ENCODE measurements around the gene BTN1A1. TPM values are rescaled to one million over a fixed set of nuclear protein-coding genes. Genes with fewer than 3 reads are reported as not detected.

BTN1A1 gene
- total and polyA plus RNA-seq, 10 of the 15 experiments (the other 5 are each of a cell fraction or from before 2014, with no cell fraction given), result 0.05 to 2.2 (median 0.87) TPM

DNA sequence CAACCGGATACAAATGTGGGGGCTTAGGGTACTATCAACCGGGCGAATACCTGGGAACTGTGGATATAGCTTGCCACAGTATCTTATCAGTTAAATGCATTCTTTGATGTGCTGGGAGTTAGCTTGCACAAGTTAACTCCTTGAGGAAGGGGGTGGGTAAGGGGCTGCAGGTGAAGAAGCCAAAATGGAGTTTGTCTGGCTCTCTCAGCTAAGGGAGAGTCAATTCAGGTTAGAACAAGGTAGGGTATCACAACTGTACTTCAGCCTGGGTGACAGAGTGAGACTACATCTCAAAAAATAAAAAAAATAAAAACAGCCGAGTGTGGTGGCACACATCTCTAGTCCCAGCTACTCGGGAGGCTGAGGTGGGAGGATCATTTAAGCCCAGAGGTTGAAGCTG, 8.5 kb upstream of the BTN1A1 start:
- Histone ChIP-seq H4K20me1 (ENCODE audit: control insufficient read depth, insufficient read depth) (no peaks in the 10 kb centered on the region), H3K4me3 (no peak overlapping the region), H3K79me2 (ENCODE audit: control insufficient read depth, insufficient read depth, low read length) (no peaks in the 10 kb centered on the region), H3K36me3 (ENCODE audit: control insufficient read depth in 2 of 2, insufficient read depth in 2 of 2, low read length in 1 of 2) (no peaks in the 10 kb centered on the region), H3K4me2 (ENCODE audit: control insufficient read depth, insufficient read depth) (no peak overlapping the region), H3K4me1 (ENCODE audit: control insufficient read depth, insufficient read depth, low read length) (no peaks in the 10 kb centered on the region), H3K27me3 (replicated peaks in 1 of 2; ENCODE audit: control insufficient read depth in 2 of 2, insufficient read depth in 2 of 2, low read length in 1 of 2) (no peaks in the 10 kb centered on the region), H3K9me3 (replicated peaks; ENCODE audit: control insufficient read depth, insufficient read depth, low read length) (no peaks in the 10 kb centered on the region; the same call in 2 of the 3 replicates), H3K9ac (ENCODE audit: control insufficient read depth, insufficient read depth, low read length) (no peak overlapping the region), H3K27ac (ENCODE audit: control insufficient read depth, insufficient read depth) (no peak overlapping the region), H2AFZ (ENCODE audit: control insufficient read depth, low read depth, low read length) (no peak overlapping the region)
- ChIA-PET SMC1A (ENCODE audit: uncharacterized antibody, unreplicated experiment) (interaction anchor here (0.8 to 1.4 kb wide), 5 partner anchors 9 to 122 kb away, joined by 3 to 4 read pairs (median 3); no protein-coding TSS in a partner anchor), CTCF (interaction anchor here (0.9 to 1.8 kb wide), 2 partner anchors 27 to 150 kb away, joined by 3 to 5 read pairs; no protein-coding TSS in a partner anchor), RAD21 (ENCODE audit: unreplicated experiment) (interaction anchor here (1.2 to 1.7 kb wide), 3 partner anchors 18 to 150 kb away, joined by 3 to 5 read pairs (median 4); no protein-coding TSS in a partner anchor), POLR2A (interaction anchor here (1.1 to 3.3 kb wide), 2 partner anchors 13 to 15 kb away, joined by 3 to 9 read pairs; no protein-coding TSS in a partner anchor)
- no peak for FAIRE-seq
- BruUV-seq (replicated peaks), result no TSS peak
- WGBS (ENCODE audit: insufficient coverage, insufficient replicate concordance, low lambda C conversion rate, missing lambda C conversion rate), result 81% methylated on average over 5 of the region's 5 CpGs
- ATAC-seq, result no peak
- no peak for DNase-seq (ENCODE audit: low read depth, low spot score)
- in situ Hi-C loops (cut with MboI) (no loop called here), intact Hi-C loops (cut with micrococcal nuclease; ENCODE audit: unreplicated experiment) (no loop called here)
- TF ChIP-seq STAT1 (conservative IDR thresholded peaks at IDR 0.05) (no peak), RELA (IDR thresholded peaks at IDR 0.05; ENCODE audit: borderline replicate concordance, partially characterized antibody) (no peak), CBFB (IDR thresholded peaks at IDR 0.05; ENCODE audit: low read depth) (no peak), POLR2AphosphoS5 (IDR thresholded peaks at IDR 0.05; ENCODE audit: low read length) (no peak), WRNIP1 (IDR thresholded peaks at IDR 0.05; ENCODE audit: borderline replicate concordance, low read depth, low read length) (no peak), POU2F2 (IDR thresholded peaks at IDR 0.05; ENCODE audit: borderline replicate concordance, low read depth, low read length) (no peak), RBBP5 (conservative IDR thresholded peaks at IDR 0.05) (no peak), CHD2 (IDR thresholded peaks at IDR 0.05; ENCODE audit: borderline replicate concordance, low read depth, low read length) (no peak), PML (IDR thresholded peaks at IDR 0.05; ENCODE audit: low read length) (no peak), CBX3 (IDR thresholded peaks at IDR 0.05; ENCODE audit: borderline replicate concordance, low read depth) (no peak), NR2C1 (IDR thresholded peaks at IDR 0.05) (no peak), SMARCA5 (IDR thresholded peaks at IDR 0.05) (no peak), NFYB (IDR thresholded peaks at IDR 0.05; ENCODE audit: insufficient read depth, low read depth, low read length) (no peak), KAT2A (conservative IDR thresholded peaks at IDR 0.05; ENCODE audit: control insufficient read depth, low read depth, low read length) (no peak), CREM (IDR thresholded peaks at IDR 0.05; ENCODE audit: low read depth) (no peak)
- TF ChIP-seq, protein P1, sequence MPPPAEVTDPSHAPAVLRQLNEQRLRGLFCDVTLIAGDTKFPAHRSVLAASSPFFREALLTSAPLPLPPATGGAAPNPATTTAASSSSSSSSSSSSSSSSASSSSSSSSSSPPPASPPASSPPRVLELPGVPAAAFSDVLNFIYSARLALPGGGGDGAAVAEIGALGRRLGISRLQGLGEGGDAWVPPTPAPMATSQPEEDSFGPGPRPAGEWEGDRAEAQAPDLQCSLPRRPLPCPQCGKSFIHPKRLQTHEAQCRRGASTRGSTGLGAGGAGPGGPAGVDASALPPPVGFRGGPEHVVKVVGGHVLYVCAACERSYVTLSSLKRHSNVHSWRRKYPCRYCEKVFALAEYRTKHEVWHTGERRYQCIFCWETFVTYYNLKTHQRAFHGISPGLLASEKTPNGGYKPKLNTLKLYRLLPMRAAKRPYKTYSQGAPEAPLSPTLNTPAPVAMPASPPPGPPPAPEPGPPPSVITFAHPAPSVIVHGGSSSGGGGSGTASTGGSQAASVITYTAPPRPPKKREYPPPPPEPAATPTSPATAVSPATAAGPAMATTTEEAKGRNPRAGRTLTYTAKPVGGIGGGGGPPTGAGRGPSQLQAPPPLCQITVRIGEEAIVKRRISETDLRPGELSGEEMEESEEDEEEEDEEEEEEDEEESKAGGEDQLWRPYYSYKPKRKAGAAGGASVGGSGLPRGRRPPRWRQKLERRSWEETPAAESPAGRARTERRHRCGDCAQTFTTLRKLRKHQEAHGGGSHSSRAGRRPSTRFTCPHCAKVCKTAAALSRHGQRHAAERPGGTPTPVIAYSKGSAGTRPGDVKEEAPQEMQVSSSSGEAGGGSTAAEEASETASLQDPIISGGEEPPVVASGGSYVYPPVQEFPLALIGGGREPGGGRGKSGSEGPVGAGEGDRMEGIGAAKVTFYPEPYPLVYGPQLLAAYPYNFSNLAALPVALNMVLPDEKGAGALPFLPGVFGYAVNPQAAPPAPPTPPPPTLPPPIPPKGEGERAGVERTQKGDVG (CRISPR knock-in tag; IDR thresholded peaks at IDR 0.05), result no peak
- TF ChIP-seq, protein P2, sequence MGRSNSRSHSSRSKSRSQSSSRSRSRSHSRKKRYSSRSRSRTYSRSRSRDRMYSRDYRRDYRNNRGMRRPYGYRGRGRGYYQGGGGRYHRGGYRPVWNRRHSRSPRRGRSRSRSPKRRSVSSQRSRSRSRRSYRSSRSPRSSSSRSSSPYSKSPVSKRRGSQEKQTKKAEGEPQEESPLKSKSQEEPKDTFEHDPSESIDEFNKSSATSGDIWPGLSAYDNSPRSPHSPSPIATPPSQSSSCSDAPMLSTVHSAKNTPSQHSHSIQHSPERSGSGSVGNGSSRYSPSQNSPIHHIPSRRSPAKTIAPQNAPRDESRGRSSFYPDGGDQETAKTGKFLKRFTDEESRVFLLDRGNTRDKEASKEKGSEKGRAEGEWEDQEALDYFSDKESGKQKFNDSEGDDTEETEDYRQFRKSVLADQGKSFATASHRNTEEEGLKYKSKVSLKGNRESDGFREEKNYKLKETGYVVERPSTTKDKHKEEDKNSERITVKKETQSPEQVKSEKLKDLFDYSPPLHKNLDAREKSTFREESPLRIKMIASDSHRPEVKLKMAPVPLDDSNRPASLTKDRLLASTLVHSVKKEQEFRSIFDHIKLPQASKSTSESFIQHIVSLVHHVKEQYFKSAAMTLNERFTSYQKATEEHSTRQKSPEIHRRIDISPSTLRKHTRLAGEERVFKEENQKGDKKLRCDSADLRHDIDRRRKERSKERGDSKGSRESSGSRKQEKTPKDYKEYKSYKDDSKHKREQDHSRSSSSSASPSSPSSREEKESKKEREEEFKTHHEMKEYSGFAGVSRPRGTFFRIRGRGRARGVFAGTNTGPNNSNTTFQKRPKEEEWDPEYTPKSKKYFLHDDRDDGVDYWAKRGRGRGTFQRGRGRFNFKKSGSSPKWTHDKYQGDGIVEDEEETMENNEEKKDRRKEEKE (IDR thresholded peaks at IDR 0.05), result no peak
- TF ChIP-seq, protein P3, sequence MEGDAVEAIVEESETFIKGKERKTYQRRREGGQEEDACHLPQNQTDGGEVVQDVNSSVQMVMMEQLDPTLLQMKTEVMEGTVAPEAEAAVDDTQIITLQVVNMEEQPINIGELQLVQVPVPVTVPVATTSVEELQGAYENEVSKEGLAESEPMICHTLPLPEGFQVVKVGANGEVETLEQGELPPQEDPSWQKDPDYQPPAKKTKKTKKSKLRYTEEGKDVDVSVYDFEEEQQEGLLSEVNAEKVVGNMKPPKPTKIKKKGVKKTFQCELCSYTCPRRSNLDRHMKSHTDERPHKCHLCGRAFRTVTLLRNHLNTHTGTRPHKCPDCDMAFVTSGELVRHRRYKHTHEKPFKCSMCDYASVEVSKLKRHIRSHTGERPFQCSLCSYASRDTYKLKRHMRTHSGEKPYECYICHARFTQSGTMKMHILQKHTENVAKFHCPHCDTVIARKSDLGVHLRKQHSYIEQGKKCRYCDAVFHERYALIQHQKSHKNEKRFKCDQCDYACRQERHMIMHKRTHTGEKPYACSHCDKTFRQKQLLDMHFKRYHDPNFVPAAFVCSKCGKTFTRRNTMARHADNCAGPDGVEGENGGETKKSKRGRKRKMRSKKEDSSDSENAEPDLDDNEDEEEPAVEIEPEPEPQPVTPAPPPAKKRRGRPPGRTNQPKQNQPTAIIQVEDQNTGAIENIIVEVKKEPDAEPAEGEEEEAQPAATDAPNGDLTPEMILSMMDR (IDR thresholded peaks at IDR 0.05 in 2 of 3, conservative IDR thresholded peaks at IDR 0.05 in 1 of 3; ENCODE audit: control insufficient read depth in 2 of 3, extremely low read depth in 1 of 3, insufficient read depth in 1 of 3, low read depth in 3 of 3, low read length in 3 of 3), result no peak

Measured in GM12878 (cell line).